ENCODE measurements around the gene USP47. TPM values are rescaled to one million over a fixed set of nuclear protein-coding genes. Genes with fewer than 3 reads are reported as not detected.

USP47 gene
- polyA plus RNA-seq, 1 donor from 2014 or later, result 34.5 TPM

DNA sequence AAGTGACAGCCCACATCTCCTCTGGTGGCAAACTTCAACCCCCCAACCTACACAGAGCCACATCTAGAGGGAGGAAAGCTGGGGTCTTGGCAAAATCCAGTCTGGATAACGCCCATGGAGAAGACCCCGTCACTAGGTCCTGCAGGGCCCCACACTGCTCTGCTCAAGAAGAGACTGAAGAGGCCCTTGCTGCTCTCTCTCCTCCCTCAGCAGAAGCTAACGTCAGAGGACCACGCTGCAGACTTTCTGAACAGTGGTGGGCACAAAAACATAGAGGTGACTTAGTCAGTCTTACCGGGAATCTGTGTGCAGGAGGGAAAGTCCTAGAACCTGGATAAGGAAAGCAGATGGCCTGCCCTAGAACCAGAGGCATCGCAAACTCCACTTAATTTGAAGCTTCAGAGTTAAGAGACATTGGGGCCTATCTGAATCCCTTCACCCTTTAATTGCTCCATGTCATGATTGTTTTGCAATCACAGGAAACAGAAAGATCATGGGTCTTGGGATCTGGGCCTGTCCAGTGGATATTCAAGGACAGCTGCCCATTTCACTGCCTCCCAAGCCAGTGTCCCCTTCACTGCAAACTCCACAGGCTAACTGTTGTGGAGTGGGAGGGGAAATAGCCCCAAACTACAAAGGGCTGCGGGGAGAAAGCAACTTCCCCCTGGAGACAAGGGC, 164.9 kb downstream of the USP47 start:
- no peaks in the 10 kb centered on the region for H3K9me3 Mint-ChIP-seq

DNA sequence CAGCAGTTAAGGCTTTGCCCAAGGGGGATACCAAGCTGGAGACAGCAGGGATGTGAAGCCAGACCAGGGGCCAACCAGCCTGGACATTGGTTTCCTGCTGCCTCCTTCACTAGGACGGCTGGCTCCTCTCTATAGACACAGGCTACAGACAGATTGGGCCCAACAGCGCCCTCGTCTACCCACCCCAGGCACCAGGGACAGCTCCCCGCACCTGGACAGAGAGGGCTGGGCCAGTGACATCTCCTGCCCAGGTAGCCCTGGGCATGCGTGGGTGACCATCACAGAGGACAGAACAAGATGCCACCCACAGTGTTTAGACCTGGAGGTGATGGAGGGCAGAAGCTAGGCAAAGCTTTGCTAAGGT, 165.4 kb downstream of the USP47 start:
- Mint-ChIP-seq H3K4me3 (peak overlapping the region in 1 of 4 donors; percentile 70), H3K9me3 (no peaks in the 10 kb centered on the region), H3K36me3 (no peaks in the 10 kb centered on the region), H3K27me3 (peaks cover 56% of the 10 kb centered on the region), H3K27ac (no peak overlapping the region), H3K4me1 (no peaks in the 10 kb centered on the region)

More for the DNA sequence above, 164.9 kb downstream of the USP47 start:
- H3K4me3 Mint-ChIP-seq, result no peak overlapping the region
- no peak overlapping the region for H3K27ac Mint-ChIP-seq
- H3K27me3 Mint-ChIP-seq, result peaks cover 56% of the 10 kb centered on the region
- no peaks in the 10 kb centered on the region for H3K36me3 Mint-ChIP-seq
- no peaks in the 10 kb centered on the region for H3K4me1 Mint-ChIP-seq

DNA sequence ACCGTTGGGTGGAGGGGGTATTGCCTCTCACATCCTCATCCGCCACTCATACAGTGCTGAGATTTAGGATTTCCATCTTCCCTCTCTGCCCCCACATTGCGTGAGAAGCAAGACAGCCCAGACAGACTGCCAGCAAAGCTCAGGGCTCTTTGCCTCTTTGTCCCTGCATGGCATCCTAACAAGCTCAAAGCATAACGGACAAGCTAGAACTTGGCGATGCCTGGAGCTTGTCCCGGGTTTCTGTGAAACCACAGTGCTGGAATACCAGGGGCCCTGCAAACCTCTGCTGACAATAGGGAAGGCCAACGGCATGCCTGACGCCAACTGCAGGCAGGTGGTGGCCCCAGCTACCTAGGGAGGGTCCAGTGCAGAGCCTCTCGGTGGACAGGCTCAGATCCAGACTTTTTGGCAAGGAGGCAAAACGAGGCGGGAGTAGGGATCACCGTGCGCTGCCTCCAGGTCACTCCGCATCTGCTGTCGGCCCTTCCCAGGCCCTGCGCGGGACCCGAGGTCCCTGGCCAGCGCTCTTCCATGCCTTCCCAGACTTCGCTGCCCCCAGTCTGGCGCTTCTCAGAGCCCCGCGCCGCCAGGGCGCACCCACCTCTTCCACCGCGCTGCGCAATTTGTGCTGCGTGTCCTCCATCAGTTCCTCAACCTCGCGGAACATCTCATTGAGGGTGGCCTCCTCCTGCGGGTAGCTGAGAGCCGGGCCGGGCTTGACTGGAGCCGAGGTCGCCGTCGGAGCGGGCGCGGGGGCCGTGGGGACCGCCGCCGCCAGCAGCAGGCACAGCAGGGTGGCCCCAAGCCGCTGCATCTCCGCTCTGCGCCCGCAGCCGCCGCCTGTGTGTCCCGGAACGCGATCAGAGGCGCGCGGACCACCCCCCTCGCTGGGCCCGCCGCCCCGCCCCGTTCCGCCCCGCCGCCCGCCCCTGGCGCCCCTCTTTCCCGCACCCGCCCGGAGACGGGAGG, 166.3 kb downstream of the USP47 start, which contains the start of gene DKK3:
TSS of gene DKK3 (minus strand) at position 858 of the 969 bp plus-strand sequence. CDS start at position 814, 44 bp downstream.
- Mint-ChIP-seq H3K27ac (peak within 1 kb of the TSS in 1 of 3 donors; percentile 64), H3K36me3 (no peaks in the 10 kb centered on the region), H3K9me3 (no peaks in the 10 kb centered on the region), H3K4me1 (no peaks in the 10 kb centered on the region), H3K27me3 (peaks cover 57% of the 10 kb centered on the region), H3K4me3 (peak within 1 kb of the TSS in 3 of 4 donors; percentile 41 to 87 (median 72))

Other genes with a start within 250 kb of the USP47 start
- gene GALNT18, start 220.0 kb upstream of the USP47 start, polyA plus RNA-seq, result not detected
- not detected for gene DKK3, start 166.7 kb downstream of the USP47 start, polyA plus RNA-seq